SIG-M5 treated with dmso at 0.1 percent for 504 hours (cell line): ENCODE results near the gene CIB4.

Experiments
- DNase-seq: peaks from one replicate; lab custom pipeline; 2025; ENCODE audit not compliant: unreplicated experiment; lab: John Stamatoyannopoulos, UW

The CIB4 gene

GRCh38 chr2:26623541-26624495 lies 17.3 kb downstream of the CIB4 start:
- DNase-seq: no peak

- DNase-seq: no peak
These were observed 19.5 kb downstream of the CIB4 start for GRCh38 chr2:26621469-26622199.

- no peak for DNase-seq
These were observed 21.0 kb downstream of the CIB4 start for GRCh38 chr2:26620031-26620605.

GRCh38 chr2:26619521-26619951 lies 21.6 kb downstream of the CIB4 start:
- DNase-seq: peak; percentile 16

GRCh38 chr2:26619096-26619495 lies 22.1 kb downstream of the CIB4 start:
- no peak for DNase-seq

- DNase-seq: no peak
These were observed 22.6 kb downstream of the CIB4 start for GRCh38 chr2:26618611-26619010.

- DNase-seq: no peak
These were observed 23.5 kb downstream of the CIB4 start for GRCh38 chr2:26617588-26618083.

- DNase-seq: no peak
These were observed 24.2 kb downstream of the CIB4 start for GRCh38 chr2:26616706-26617587.

- no peak for DNase-seq
These were observed 25.1 kb downstream of the CIB4 start for GRCh38 chr2:26615860-26616705.

- DNase-seq: no peak
These were observed 25.8 kb downstream of the CIB4 start for GRCh38 chr2:26615336-26615859.

- DNase-seq: no peak
These were observed 26.7 kb downstream of the CIB4 start for GRCh38 chr2:26614216-26615138.

- DNase-seq: no peak
These were observed 27.6 kb downstream of the CIB4 start for GRCh38 chr2:26613241-26614215.

- peak; percentile 27 for DNase-seq
These were observed 28.5 kb downstream of the CIB4 start for GRCh38 chr2:26612522-26613240.

GRCh38 chr2:26612034-26612433 lies 29.1 kb downstream of the CIB4 start:
- DNase-seq: no peak

- no peak for DNase-seq
These were observed 30.4 kb downstream of the CIB4 start for GRCh38 chr2:26610504-26611335.

- DNase-seq: no peak
These were observed 31.3 kb downstream of the CIB4 start for GRCh38 chr2:26609839-26610277.
